ENCODE measurements around the gene MACROD2. TPM values are rescaled to one million over a fixed set of nuclear protein-coding genes. Genes with fewer than 3 reads are reported as not detected.

MACROD2 gene
- total RNA-seq, 1 donor from 2014 or later: 78.2 TPM

DNA sequence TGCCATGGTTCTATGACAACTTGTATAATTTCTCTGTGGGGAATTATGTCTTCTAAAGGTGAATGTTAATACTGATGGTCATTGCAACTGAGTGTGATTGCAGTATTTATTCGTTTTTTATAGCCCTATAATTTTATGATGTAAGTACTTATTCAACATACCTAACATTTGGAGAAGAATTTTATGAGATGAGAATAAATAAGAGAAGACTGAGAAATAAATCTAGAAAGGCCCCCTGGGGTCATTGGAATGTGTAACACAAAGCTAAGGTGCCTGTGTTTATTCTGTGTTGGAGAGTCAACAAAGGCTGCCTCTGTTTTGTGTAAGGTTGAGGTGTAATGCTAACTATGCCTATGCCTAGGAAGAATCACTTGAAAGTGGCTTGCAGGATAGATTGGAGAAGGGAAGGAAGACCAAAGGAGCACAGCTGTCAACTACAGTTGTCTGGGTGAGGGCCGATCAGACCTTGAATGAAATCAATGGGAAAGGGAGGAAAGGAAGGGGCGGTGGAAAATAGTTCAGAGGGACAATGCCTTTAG is 1501.3 kb downstream of the MACROD2 start:
- Histone ChIP-seq H3K27ac (no peak overlapping the region), H3K27me3 (no peaks in the 10 kb centered on the region), H3K4me3 (no peak overlapping the region), H3K36me3 (no peaks in the 10 kb centered on the region), H3K9me3 (no peaks in the 10 kb centered on the region), H3K4me1 (no peaks in the 10 kb centered on the region)
- intact Hi-C loops (cut with DNase I): loop anchor here (10.0 kb wide), 1 partner anchor 742 kb away; no protein-coding TSS in a partner anchor
- TF ChIP-seq, protein P1, sequence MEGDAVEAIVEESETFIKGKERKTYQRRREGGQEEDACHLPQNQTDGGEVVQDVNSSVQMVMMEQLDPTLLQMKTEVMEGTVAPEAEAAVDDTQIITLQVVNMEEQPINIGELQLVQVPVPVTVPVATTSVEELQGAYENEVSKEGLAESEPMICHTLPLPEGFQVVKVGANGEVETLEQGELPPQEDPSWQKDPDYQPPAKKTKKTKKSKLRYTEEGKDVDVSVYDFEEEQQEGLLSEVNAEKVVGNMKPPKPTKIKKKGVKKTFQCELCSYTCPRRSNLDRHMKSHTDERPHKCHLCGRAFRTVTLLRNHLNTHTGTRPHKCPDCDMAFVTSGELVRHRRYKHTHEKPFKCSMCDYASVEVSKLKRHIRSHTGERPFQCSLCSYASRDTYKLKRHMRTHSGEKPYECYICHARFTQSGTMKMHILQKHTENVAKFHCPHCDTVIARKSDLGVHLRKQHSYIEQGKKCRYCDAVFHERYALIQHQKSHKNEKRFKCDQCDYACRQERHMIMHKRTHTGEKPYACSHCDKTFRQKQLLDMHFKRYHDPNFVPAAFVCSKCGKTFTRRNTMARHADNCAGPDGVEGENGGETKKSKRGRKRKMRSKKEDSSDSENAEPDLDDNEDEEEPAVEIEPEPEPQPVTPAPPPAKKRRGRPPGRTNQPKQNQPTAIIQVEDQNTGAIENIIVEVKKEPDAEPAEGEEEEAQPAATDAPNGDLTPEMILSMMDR (IDR thresholded peaks at IDR 0.05): no peak
- no peak for DNase-seq
- no peak for ATAC-seq

DNA sequence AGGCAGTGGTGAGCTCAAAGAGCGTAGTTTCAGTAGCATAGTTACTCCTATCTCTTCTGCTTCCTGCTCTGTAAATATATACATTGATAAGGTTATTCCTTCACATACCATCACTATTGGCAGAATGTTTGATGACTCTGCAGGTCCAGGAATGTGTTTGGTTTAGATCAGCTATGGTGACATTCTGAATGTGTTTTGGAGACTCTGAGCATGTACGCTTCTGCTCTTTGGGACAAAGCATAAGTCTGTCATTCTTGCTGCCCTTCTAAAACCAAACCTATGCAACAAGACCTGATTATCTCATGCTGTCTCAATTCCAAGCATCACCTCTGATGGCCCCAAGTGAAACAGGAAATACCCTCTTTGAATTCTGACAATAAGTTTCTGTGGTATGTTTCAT is 1503.6 kb downstream of the MACROD2 start:
- H3K4me1 ChIP-seq: no peaks in the 10 kb centered on the region
- TF ChIP-seq, protein P1 (IDR thresholded peaks at IDR 0.05): no peak
- no peaks in the 10 kb centered on the region for H3K36me3 ChIP-seq
- ATAC-seq: no peak
- no peaks in the 10 kb centered on the region for H3K9me3 ChIP-seq
- no peak overlapping the region for H3K4me3 ChIP-seq
- intact Hi-C loops (cut with DNase I): loop anchor here (10.0 kb wide), 1 partner anchor 744 kb away; no protein-coding TSS in a partner anchor
- no peak for DNase-seq
- H3K27ac ChIP-seq: no peak overlapping the region
- no peaks in the 10 kb centered on the region for H3K27me3 ChIP-seq

DNA sequence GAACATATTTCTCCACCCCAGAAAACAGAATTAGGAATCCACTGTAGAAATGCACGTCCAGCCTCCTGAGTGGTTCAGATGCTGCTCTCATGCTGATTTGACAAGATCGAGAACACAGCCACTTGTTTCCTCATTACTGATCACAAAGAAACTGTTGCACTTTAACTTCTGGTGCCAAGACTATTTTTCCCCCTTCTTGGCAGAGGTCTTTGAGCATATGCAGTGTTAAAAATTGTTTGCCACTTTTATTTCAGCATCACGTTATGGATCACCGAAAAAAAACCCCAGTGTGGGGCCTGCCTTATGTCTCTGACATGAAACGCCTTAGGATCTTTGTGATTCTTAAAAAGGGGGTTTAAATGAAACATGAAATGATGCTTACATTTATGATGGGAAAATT is 1511.0 kb downstream of the MACROD2 start:
- intact Hi-C loops (cut with DNase I): no loop called here
- Histone ChIP-seq H3K4me1 (no peaks in the 10 kb centered on the region), H3K36me3 (no peaks in the 10 kb centered on the region), H3K4me3 (no peak overlapping the region), H3K27me3 (no peaks in the 10 kb centered on the region), H3K9me3 (no peaks in the 10 kb centered on the region), H3K27ac (no peak overlapping the region)
- no peak for DNase-seq
- no peak for ATAC-seq
- TF ChIP-seq, protein P1 (IDR thresholded peaks at IDR 0.05): no peak

DNA sequence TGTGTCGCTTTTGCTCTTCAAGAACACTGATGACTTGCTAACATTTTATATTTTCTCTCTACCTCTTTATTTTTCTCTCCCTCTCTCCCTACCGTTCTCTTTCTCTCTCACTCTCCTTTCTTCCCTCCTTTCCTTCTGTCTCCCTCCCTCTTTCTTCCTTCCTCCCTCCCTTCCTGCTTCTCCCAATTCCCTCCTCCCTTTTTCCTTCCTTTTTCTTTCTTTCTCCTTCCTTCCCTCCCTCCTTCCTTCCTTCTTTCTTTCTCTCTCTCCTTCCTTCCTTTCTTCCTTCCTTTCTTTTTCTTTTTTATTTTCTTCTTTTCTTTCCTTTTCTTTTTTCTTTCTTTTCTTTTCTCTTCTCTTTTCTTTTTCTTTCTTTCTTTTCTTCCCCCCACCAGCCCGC is 1511.8 kb downstream of the MACROD2 start:
- H3K4me3 ChIP-seq: no peak overlapping the region
- TF ChIP-seq, protein P1 (IDR thresholded peaks at IDR 0.05): no peak
- no peaks in the 10 kb centered on the region for H3K27me3 ChIP-seq
- no peak overlapping the region for H3K27ac ChIP-seq
- ATAC-seq: no peak
- intact Hi-C loops (cut with DNase I): no loop called here
- DNase-seq: no peak
- H3K36me3 ChIP-seq: no peaks in the 10 kb centered on the region
- no peaks in the 10 kb centered on the region for H3K9me3 ChIP-seq
- no peaks in the 10 kb centered on the region for H3K4me1 ChIP-seq

DNA sequence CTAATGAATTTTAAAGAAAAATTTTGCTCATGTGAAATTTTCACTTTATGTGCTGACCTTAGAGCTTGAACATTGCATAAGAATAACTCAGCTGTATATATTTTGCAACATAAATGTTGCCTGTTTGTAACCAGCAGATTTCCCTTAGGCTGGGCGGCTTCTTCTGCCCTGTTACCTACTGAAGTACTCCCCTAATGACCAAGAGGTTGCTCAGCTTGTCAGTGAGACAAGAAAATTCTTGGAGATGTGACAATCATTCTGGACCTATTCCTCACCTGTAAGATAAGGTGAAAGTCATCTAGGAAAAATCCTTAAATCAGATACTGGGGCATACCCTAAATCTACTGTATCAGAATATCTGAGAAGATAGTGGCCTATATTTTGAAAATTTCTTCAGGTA is 1516.2 kb downstream of the MACROD2 start:
- TF ChIP-seq, protein P1 (IDR thresholded peaks at IDR 0.05): no peak
- Histone ChIP-seq H3K27ac (no peak overlapping the region), H3K9me3 (no peaks in the 10 kb centered on the region), H3K4me1 (no peaks in the 10 kb centered on the region), H3K27me3 (no peaks in the 10 kb centered on the region), H3K36me3 (no peaks in the 10 kb centered on the region), H3K4me3 (no peak overlapping the region)
- no peak for ATAC-seq
- intact Hi-C loops (cut with DNase I): no loop called here
- DNase-seq: no peak

DNA sequence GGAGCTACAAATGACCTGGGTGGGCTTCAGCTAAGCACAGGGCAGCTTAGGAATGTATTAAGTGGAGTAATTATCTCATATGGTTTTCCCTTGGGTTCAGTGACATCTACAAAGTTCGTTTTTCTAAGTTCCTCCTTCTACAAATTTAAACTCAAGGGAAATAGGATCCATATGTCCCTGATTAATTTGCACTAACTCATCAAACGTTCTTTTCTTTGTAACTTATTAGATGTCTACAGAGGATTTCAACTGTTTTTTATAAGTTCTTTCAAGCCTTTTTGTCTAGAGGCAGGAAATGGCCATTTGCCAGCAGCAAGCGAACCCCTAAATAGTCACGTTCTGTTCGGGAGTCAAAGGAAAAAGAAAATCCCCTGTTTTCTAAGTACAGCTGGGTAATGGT is 1517.6 kb downstream of the MACROD2 start:
- TF ChIP-seq, protein P1 (IDR thresholded peaks at IDR 0.05): no peak
- Histone ChIP-seq H3K9me3 (no peaks in the 10 kb centered on the region), H3K4me1 (no peaks in the 10 kb centered on the region), H3K27me3 (no peaks in the 10 kb centered on the region), H3K36me3 (no peaks in the 10 kb centered on the region), H3K27ac (no peak overlapping the region), H3K4me3 (no peak overlapping the region)
- DNase-seq (no peak), ATAC-seq (no peak)
- intact Hi-C loops (cut with DNase I): no loop called here

Measured in upper lobe of right lung (tissue), 1 donor.